HepG2 (cell line): ENCODE results near the gene PLA2G4D. TPM values are rescaled to one million over a fixed set of nuclear protein-coding genes. Genes with fewer than 3 reads are reported as not detected.

ENCODE experiments used
- HNRNPLL ChIP-seq: fragments of 200-400 bp; formaldehyde crosslinking; IDR thresholded peaks from 2 replicates; pipeline ENCODE4 v1.6.1; 2017; ENCODE audit warnings: mild to moderate bottlenecking, low read depth, low read length; ENCODE audit not compliant: poor library complexity, severe bottlenecking
- HOMEZ ChIP-seq: IDR thresholded peaks from 2 replicates; pipeline ENCODE4 v1.6.1; 2016; ENCODE audit warnings: low read depth
- KDM2A ChIP-seq: sonication (generic); formaldehyde crosslinking; IDR thresholded peaks from 2 replicates; pipeline ENCODE4 v1.4.0; 2020; ENCODE audit warnings: low read depth, missing genetic modification reagents, borderline replicate concordance
- SIN3B ChIP-seq: fragments of 150-350 bp; IDR thresholded peaks from 2 replicates; pipeline ENCODE4 v1.6.1; 2014; ENCODE audit warnings: low read length
- SMC3 ChIP-seq: IDR thresholded peaks from 2 replicates; pipeline ENCODE4 v1.6.1; 2011; ENCODE audit warnings: low read length, improper control_type of control experiment
- TMF1 ChIP-seq: sonication (generic); formaldehyde crosslinking; IDR thresholded peaks from 2 replicates; pipeline ENCODE4 v1.8.1; 2022; ENCODE audit warnings: low read depth, missing genetic modification reagents
- TSC22D2 ChIP-seq: sonication (generic); formaldehyde crosslinking; IDR thresholded peaks from 2 replicates; pipeline ENCODE4 v1.5.1; 2020; ENCODE audit warnings: missing genetic modification reagents, mild to moderate bottlenecking, borderline replicate concordance
- UBTF ChIP-seq: sonication (generic); formaldehyde crosslinking; IDR thresholded peaks from 2 replicates; pipeline ENCODE4 v1.4.0; 2020; ENCODE audit warnings: mild to moderate bottlenecking, missing genetic modification reagents
- ZNF24 ChIP-seq: fragments of 450-650 bp; IDR thresholded peaks from 2 replicates; pipeline ENCODE4 v1.6.1; 2017; ENCODE audit warnings: antibody characterized with exemption, mild to moderate bottlenecking
- ZNF256 ChIP-seq: sonication (generic); formaldehyde crosslinking; conservative IDR thresholded peaks from 2 replicates; pipeline ENCODE4 v1.4.0; 2020; ENCODE audit warnings: missing genetic modification reagents
- ZNF646 ChIP-seq: sonication (generic); formaldehyde crosslinking; IDR thresholded peaks from 2 replicates; pipeline ENCODE4 v1.9.0; 2021; ENCODE audit warnings: mild to moderate bottlenecking, missing genetic modification reagents
- polyA plus RNA-seq, 8 experiments: library from polyadenylated mRNA; depleted of rRNA in 3 of 8; stranded (reverse) in 7 of 8; unstranded in 1 of 8; fragments of >200 nt; fragmentation: Illumina TruSeq in 4 of 8; extraction: Trizol in 4 of 8; gene quantifications; 2 replicates each; pipeline versions ENCODE4 v1.2.1 to v1.2.3, GENCODE V29; 2011 to 2016; ENCODE audit warnings: low read depth in 4 of 8, missing spikeins in 1 of 8, mixed read lengths in 1 of 8; ENCODE audit not compliant: insufficient read depth in 1 of 8
- total RNA-seq, 5 experiments: library from RNA; depleted of rRNA; stranded (reverse); fragments of >200 nt; fragmentation: Illumina TruSeq; extraction: Trizol; gene quantifications; 2 replicates each; pipeline ENCODE4 v1.2.3, GENCODE V29; 2016; ENCODE audit warnings: low read depth in 1 of 5
- TF ChIP-seq, protein P1 (sequence below): IDR thresholded peaks from 2 replicates; pipeline ENCODE4 v1.6.1; 2012; ENCODE audit warnings: low read depth, low read length, improper control_type of control experiment
- TF ChIP-seq, protein P2 (sequence below), 2 experiments: sonication (generic) in 1 of 2; formaldehyde crosslinking in 1 of 2; IDR thresholded peaks; 2 replicates each; pipeline versions ENCODE4 v1.5.1 to v1.6.1; 2011 to 2020; ENCODE audit warnings: borderline replicate concordance in 1 of 2, low read depth in 1 of 2, low read length in 1 of 2, mild to moderate bottlenecking in 1 of 2, missing genetic modification reagents in 1 of 2, moderate library complexity in 1 of 2

The PLA2G4D gene
- total and polyA plus RNA-seq, 2 of the 13 experiments (the other 11 are each of a cell fraction or from before 2014, with no cell fraction given): 0.04 to 0.21 TPM

GRCh38 chr15:42056934-42057798 lies 37.2 kb downstream of the PLA2G4D start (continued):
- TF ChIP-seq, protein P1, sequence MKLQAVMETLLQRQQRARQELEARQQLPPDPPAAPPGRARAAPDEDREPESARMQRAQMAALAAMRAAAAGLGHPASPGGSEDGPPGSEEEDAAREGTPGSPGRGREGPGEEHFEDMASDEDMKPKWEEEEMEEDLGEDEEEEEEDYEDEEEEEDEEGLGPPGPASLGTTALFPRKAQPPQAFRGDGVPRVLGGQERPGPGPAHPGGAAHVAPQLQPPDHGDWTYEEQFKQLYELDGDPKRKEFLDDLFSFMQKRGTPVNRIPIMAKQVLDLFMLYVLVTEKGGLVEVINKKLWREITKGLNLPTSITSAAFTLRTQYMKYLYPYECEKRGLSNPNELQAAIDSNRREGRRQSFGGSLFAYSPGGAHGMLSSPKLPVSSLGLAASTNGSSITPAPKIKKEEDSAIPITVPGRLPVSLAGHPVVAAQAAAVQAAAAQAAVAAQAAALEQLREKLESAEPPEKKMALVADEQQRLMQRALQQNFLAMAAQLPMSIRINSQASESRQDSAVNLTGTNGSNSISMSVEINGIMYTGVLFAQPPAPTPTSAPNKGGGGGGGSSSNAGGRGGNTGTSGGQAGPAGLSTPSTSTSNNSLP: no peak
- TF ChIP-seq, protein P2, sequence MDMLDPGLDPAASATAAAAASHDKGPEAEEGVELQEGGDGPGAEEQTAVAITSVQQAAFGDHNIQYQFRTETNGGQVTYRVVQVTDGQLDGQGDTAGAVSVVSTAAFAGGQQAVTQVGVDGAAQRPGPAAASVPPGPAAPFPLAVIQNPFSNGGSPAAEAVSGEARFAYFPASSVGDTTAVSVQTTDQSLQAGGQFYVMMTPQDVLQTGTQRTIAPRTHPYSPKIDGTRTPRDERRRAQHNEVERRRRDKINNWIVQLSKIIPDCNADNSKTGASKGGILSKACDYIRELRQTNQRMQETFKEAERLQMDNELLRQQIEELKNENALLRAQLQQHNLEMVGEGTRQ (IDR thresholded peaks at IDR 0.05; ENCODE audit: low read depth, low read length): no peak
- TF ChIP-seq, protein P2 (CRISPR knock-in tag; IDR thresholded peaks at IDR 0.05; ENCODE audit: borderline replicate concordance): no peak
- TF ChIP-seq ZNF24 (no peak), KDM2A (CRISPR knock-in tag) (peak; percentile 68; the same call in 1 of the 2 replicates), TMF1 (CRISPR knock-in tag) (0 out of 2 replicates have a peak, but pooled peaks have one; percentile 43), SIN3B (no peak), HNRNPLL (peak; percentile 37), HOMEZ (CRISPR knock-in tag) (no peak), UBTF (CRISPR knock-in tag) (peak; percentile 91), SMC3 (peak; percentile 45), TSC22D2 (CRISPR knock-in tag) (no peak), ZNF646 (no peak), ZNF256 (CRISPR knock-in tag) (no peak)
